ENCODE data around the gene PRPF6. TPM values are rescaled to one million over a fixed set of nuclear protein-coding genes. Genes with fewer than 3 reads are reported as not detected.

The PRPF6 gene
- total RNA-seq, 2 donors from 2014 or later = 32.9 to 43.6 TPM

DNA sequence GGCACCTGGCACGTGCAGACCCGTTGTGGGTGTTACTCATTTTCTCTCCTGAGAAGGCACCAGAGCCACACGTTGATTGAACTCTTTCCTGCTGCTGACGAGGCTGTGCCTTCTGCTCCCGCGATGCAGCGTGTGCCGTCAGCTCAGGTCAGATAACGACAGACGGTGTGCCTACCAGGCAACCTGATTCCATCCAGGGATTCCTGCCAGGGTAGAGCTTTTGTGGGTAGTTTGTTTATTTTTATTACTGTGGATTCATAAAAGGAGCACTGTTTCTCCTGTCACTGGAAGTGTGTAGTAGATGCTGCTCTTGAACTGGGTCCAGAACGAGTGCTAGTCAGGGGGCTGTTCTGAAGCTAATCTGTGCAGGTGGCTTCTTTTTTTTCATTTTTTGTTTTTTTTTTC lies 20.7 kb downstream of the PRPF6 start:
- H3K36me3 ChIP-seq = peaks cover 85% of the 10 kb centered on the region
- no peak for DNase-seq (ENCODE audit: low spot score)
- TF ChIP-seq CTCF (IDR thresholded peaks at IDR 0.05) = no peak

GRCh38 chr20:64003960-64004725 lies 23.2 kb downstream of the PRPF6 start:
- no peak for DNase-seq (ENCODE audit: low spot score)
- H3K27ac ChIP-seq = no peak overlapping the region
- H3K4me3 ChIP-seq = no peak overlapping the region
- TF ChIP-seq CTCF (IDR thresholded peaks at IDR 0.05) = no peak
- no peaks in the 10 kb centered on the region for H3K4me1 ChIP-seq
- H3K9me3 ChIP-seq = no peaks in the 10 kb centered on the region
- no peaks in the 10 kb centered on the region for H3K27me3 ChIP-seq
- peaks cover 79% of the 10 kb centered on the region for H3K36me3 ChIP-seq

More for the DNA sequence above, 20.7 kb downstream of the PRPF6 start:
- H3K27ac ChIP-seq = no peak overlapping the region
- no peak overlapping the region for H3K4me3 ChIP-seq
- H3K27me3 ChIP-seq = no peaks in the 10 kb centered on the region
- H3K4me1 ChIP-seq = no peaks in the 10 kb centered on the region
- no peaks in the 10 kb centered on the region for H3K9me3 ChIP-seq

GRCh38 chr20:64005394-64005793 lies 24.5 kb downstream of the PRPF6 start:
- H3K9me3 ChIP-seq = no peaks in the 10 kb centered on the region
- no peak for DNase-seq (ENCODE audit: low spot score)
- no peak overlapping the region for H3K27ac ChIP-seq
- no peak overlapping the region for H3K4me3 ChIP-seq
- H3K27me3 ChIP-seq = no peaks in the 10 kb centered on the region
- no peak for TF ChIP-seq CTCF (IDR thresholded peaks at IDR 0.05)
- peaks cover 73% of the 10 kb centered on the region for H3K36me3 ChIP-seq
- no peaks in the 10 kb centered on the region for H3K4me1 ChIP-seq

GRCh38 chr20:64006490-64006889 lies 25.6 kb downstream of the PRPF6 start:
- Histone ChIP-seq H3K9me3 (no peaks in the 10 kb centered on the region), H3K4me1 (no peaks in the 10 kb centered on the region), H3K27me3 (no peaks in the 10 kb centered on the region), H3K36me3 (peaks cover 73% of the 10 kb centered on the region), H3K4me3 (no peak overlapping the region), H3K27ac (no peak overlapping the region)
- TF ChIP-seq CTCF (IDR thresholded peaks at IDR 0.05) = no peak
- no peak for DNase-seq (ENCODE audit: low spot score)

GRCh38 chr20:64006902-64007301 lies 26.0 kb downstream of the PRPF6 start:
- no peak for TF ChIP-seq CTCF (IDR thresholded peaks at IDR 0.05)
- H3K36me3 ChIP-seq = peaks cover 71% of the 10 kb centered on the region

More at GRCh38 chr20:64006902-64007301, 26.0 kb downstream of the PRPF6 start:
- DNase-seq (ENCODE audit: low spot score) = no peak
- Histone ChIP-seq H3K27me3 (no peaks in the 10 kb centered on the region), H3K9me3 (no peaks in the 10 kb centered on the region), H3K4me3 (no peak overlapping the region), H3K4me1 (no peaks in the 10 kb centered on the region), H3K27ac (no peak overlapping the region)
